GM12864 (cell line): ENCODE results near the gene HENMT1.
"Not testable (repeated sequence)": the region's sequence is repeated elsewhere in the genome, so short reads cannot be mapped to it uniquely, and the experiment has no call there.

ENCODE experiments used
- DNase-seq: peaks from one replicate; pipeline ENCODE4 v3.0.0-alpha.2; 2011; ENCODE audit warnings: low read depth
- H3K4me3 ChIP-seq: 2 replicates; pipeline ENCODE4 v1.5.1; 2011; ENCODE audit warnings: mild to moderate bottlenecking, low read depth, low read length, control low read depth
- TF ChIP-seq, protein P1 (sequence below): IDR thresholded peaks from 2 replicates; pipeline ENCODE4 v1.5.1; 2011; ENCODE audit warnings: low read depth, mild to moderate bottlenecking, moderate library complexity, low read length, control low read depth, inconsistent platforms; ENCODE audit errors: missing control alignments

The HENMT1 gene

DNA sequence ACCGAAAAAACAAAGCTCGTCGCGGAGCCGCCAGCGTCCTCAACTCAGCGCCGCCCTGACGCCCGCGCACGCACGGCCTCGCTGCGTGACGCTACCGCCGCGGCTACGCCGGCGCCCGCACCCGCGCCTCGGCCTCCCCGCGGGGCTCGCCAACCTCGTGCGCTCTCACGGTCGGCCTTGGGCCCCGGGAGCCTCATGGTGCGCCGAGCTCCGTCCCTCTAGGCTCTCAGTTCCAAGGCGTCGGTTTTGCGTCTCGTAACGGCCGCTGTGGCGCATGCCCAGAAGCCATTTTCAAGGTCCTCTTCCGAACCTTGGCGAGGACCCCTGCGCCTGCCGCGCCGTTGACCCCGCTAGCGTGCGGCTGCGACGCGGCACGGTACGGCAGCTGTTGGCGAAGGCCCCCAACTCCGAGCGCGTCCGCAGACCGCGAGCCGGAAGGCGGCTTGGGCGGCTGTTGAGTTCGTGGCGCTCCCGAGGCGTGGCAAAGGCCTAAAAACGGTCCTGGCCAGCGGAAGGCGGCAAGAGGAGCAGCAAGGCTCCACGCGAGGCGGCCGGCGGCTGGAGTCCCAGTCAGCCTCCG lies at the start of gene HENMT1:
HENMT1 (minus strand) TSS at position 64 of the 580 bp plus-strand sequence. CDS start 1,209 bp downstream, outside the sequence.
- peak; percentile 49 for DNase-seq
- peak within 1 kb of the TSS; percentile 60 for H3K4me3 ChIP-seq
- TF ChIP-seq, protein P1, sequence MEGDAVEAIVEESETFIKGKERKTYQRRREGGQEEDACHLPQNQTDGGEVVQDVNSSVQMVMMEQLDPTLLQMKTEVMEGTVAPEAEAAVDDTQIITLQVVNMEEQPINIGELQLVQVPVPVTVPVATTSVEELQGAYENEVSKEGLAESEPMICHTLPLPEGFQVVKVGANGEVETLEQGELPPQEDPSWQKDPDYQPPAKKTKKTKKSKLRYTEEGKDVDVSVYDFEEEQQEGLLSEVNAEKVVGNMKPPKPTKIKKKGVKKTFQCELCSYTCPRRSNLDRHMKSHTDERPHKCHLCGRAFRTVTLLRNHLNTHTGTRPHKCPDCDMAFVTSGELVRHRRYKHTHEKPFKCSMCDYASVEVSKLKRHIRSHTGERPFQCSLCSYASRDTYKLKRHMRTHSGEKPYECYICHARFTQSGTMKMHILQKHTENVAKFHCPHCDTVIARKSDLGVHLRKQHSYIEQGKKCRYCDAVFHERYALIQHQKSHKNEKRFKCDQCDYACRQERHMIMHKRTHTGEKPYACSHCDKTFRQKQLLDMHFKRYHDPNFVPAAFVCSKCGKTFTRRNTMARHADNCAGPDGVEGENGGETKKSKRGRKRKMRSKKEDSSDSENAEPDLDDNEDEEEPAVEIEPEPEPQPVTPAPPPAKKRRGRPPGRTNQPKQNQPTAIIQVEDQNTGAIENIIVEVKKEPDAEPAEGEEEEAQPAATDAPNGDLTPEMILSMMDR, result no peak

DNA sequence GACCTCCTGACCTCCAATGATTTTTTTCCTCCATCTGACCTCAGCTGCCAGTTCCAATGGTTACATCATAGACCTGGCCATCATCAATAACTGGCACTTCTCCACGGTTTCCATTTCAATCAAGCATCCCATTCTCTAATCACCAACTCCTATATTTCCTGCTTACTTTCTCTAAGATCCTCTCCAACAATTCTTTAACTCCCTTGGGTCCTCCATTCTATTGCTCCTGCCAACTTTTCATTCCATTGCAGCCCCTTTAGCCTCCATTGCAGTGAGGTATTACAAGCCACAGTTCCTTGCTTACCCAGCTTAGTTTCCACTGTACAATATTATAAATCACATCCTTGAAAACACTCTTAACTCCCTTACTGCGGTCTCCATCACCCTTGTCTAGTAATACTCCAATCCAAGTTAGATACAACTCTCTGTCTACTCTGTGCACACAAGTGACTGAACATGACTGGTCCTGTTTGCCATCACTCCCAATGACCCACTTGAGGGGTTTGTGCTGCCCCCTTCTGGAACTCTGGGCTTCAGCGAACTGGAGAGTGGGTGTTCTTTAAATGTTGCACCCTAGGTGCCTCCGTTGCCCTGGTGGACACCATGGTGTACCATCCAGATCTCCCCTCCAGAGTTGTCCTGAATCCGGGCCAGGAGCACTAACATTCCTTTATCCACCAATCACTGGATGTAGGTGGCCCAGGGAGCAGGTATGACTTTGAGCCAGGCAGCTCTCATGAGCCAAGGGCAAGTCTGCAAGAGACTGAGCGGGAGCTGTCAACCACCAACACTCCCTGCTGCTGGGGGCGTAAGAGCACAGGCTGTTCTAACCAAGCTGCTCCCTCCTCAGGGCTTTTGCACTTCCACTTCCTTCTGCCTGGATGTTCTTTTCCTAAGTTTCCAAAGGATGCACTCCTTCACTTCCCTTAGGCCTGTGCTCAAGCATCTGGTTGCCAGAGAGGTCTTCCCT lies 48.1 kb upstream of the HENMT1 start:
- TF ChIP-seq, protein P1, result peak; percentile 63
- no peak overlapping the region for H3K4me3 ChIP-seq
- peak; percentile 16 for DNase-seq

DNA sequence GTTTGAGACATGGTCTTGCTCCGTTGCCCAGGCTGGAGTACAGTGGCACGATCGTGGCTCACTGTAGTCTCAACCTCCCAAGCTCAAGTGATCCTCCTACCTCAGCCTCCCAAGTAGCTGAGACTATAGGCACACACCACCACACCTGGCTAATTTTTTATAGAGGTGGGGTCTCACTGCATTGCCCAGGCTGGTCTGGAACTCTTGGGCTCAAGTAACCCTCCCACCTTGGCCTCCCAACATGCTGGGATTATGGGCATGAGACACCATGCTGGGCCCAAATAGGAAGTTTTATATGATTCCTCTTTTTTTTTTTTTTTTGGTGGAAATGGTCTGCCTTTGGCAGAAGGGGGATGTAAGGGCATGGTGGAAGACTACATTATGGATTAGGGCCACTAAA lies 45.8 kb upstream of the HENMT1 start:
- no peak for DNase-seq
- TF ChIP-seq, protein P1, result no peak
- no peak overlapping the region for H3K4me3 ChIP-seq

DNA sequence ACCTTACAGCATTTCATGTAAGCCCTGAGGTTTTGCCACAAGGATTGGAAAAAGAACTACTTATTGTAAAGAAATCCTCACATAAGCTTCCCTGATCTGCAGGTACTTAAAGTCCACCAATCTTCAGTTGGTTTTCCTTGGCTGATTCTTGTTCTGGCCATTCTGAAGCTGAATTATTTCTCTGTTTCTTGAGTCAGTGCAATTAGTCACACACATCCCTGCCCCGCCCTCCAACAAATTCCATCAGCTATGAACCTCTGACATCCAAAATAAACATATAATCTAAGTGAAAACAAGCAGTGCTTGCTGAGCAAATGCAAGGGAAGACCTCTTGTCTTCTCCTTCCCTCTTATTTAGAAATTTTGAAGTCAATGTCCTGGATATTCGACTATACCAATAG lies 43.6 kb upstream of the HENMT1 start:
- no peak for DNase-seq
- TF ChIP-seq, protein P1, result no peak
- no peak overlapping the region for H3K4me3 ChIP-seq

DNA sequence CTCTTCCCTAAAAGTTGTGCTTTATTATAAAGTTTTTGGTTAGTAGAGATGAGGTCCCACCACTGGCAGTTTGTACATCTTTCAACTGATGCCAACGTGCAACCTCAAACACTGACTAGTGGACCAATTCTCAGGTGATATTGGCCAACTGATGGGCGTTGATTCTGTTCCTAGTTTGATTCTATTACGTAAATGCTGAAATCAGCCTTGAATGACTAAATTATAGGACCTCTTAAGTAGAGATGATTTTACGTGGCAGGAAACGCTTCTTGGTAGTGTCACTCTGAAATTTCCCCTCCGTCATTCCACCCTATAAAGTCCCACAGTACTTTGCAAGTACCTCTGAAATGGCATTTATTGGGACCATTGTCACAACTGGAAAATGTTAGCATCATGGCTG lies 43.0 kb upstream of the HENMT1 start:
- H3K4me3 ChIP-seq, result no peak overlapping the region
- peak; percentile 12 for DNase-seq
- TF ChIP-seq, protein P1, result no peak

DNA sequence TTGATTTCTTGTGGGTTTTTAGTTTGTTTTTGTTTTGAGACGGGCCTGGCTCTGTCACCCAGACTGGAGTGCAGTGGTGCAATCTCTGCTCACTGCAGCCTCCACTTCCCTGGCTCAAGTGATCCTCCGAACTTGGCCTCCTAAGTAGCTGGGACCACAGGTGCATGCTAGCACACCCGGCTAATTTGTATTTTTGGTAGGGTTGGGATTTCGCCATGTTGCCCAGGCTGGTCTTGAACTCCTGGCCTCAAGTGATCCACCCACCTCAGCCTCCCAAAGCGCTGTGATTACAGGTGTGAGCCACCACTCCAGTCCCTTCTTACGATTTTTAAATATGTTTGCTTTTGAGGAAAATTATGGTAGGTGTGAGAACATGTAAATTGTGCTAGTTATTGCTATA lies 41.2 kb upstream of the HENMT1 start:
- DNase-seq, H3K4me3 ChIP-seq: not testable (repeated sequence)

DNA sequence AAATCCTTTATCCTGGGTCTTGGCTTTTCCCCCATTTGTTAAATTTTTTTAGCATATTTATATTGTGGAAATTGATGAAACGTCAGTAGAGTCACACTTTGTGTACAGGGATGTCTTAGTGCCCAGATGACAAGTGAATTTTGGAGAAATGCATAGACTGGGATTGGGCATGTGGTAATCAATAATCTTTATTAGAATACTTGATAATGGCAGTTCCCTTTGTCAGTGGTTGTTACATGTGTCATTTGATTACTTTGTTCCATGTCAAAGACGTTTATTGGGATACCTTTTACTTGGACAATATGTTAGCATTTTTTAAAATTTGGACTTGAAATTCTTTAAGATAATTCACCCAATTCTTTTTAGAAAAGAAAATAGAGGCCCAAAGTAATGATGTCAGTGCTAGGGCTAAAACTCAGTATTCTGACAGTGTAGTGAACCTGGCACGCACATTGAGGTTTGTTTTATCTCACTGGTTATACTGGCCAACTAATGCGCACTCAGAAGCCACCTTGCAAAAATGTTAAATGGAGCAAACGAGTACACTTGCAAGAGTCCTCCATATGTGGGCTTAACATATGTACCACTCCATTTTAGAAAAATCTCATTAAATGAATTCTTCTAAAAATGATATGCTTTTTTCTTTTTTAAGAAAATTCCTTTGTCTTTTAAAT lies 40.4 kb upstream of the HENMT1 start:
- no peak overlapping the region for H3K4me3 ChIP-seq
- no peak for DNase-seq
- TF ChIP-seq, protein P1, result no peak
